GM23338 (cell line): ENCODE data around the gene SPAG16. TPM values are rescaled to one million over a fixed set of nuclear protein-coding genes. Genes with fewer than 3 reads are reported as not detected.

ENCODE experiments used
- ATAC-seq: fragments of 200-7000 bp; cut with Tn5 transposase; 3 replicates; pipeline ENCODE4 v1.9.1; 2020
- DNase-seq: peaks from one replicate; pipeline ENCODE4 v3.0.0-alpha.2; 2015; ENCODE audit warnings: low spot score
- H2AFZ ChIP-seq: fragments of 200-600 bp; sonication (generic); 2 replicates; pipeline ENCODE4 v1.8.0; 2016; ENCODE audit warnings: antibody characterized with exemption, mild to moderate bottlenecking, moderate library complexity
- H3F3A ChIP-seq: fragments of 200-600 bp; sonication (generic); replicated peaks from 2 replicates; pipeline ENCODE4 v1.8.0; 2017; ENCODE audit warnings: antibody characterized with exemption, mixed run types, low read depth
- H3K27ac ChIP-seq: fragments of 200-600 bp; sonication (generic); 2 replicates; pipeline ENCODE4 v1.6.1; 2016; ENCODE audit warnings: low read depth
- H3K27me3 ChIP-seq: fragments of 200-600 bp; sonication (generic); 2 replicates; pipeline ENCODE4 v1.8.0; 2016; ENCODE audit warnings: mild to moderate bottlenecking, mixed run types, moderate library complexity; ENCODE audit not compliant: insufficient read depth
- H3K36me3 ChIP-seq: fragments of 200-600 bp; sonication (generic); 2 replicates; pipeline ENCODE4 v1.8.0; 2016; ENCODE audit warnings: mild to moderate bottlenecking; ENCODE audit not compliant: insufficient read depth
- H3K4me1 ChIP-seq: fragments of 200-600 bp; sonication (generic); 2 replicates; pipeline ENCODE4 v1.8.0; 2016; ENCODE audit warnings: mild to moderate bottlenecking, moderate library complexity; ENCODE audit not compliant: insufficient read depth
- H3K4me2 ChIP-seq: fragments of 200-600 bp; sonication (generic); 2 replicates; pipeline ENCODE4 v1.7.1; 2017; ENCODE audit warnings: mixed run types
- H3K4me3 ChIP-seq: fragments of 200-600 bp; sonication (generic); 2 replicates; pipeline ENCODE4 v1.6.1; 2016; ENCODE audit warnings: mixed run types
- H3K79me2 ChIP-seq: fragments of 200-600 bp; sonication (generic); replicated peaks from 2 replicates; pipeline ENCODE4 v1.8.0; 2017; ENCODE audit warnings: mild to moderate bottlenecking; ENCODE audit not compliant: insufficient read depth
- H3K9me2 ChIP-seq: fragments of 200-600 bp; sonication (generic); 2 replicates; pipeline ENCODE4 v1.8.0; 2017; ENCODE audit not compliant: insufficient read depth
- H4K20me1 ChIP-seq: fragments of 200-600 bp; sonication (generic); replicated peaks from 2 replicates; pipeline ENCODE4 v1.8.0; 2017; ENCODE audit warnings: mild to moderate bottlenecking; ENCODE audit not compliant: insufficient read depth
- H3K27ac Mint-ChIP-seq: 2 replicates; pipeline ENCODE4 v1.8.0; 2020; ENCODE audit warnings: inconsistent platforms, mild to moderate bottlenecking, moderate library complexity, mixed read lengths
- H3K27me3 Mint-ChIP-seq: 3 replicates; pipeline ENCODE4 v1.8.0; 2022; ENCODE audit warnings: low read depth, mild to moderate bottlenecking, moderate library complexity, mixed read lengths, inconsistent platforms; ENCODE audit not compliant: insufficient read depth, poor library complexity
- H3K36me3 Mint-ChIP-seq: 3 replicates; pipeline ENCODE4 v1.8.0; 2021; ENCODE audit warnings: low read depth, mild to moderate bottlenecking, inconsistent platforms, moderate library complexity, mixed read lengths
- H3K4me1 Mint-ChIP-seq: 3 replicates; pipeline ENCODE4 v1.8.0; 2020; ENCODE audit warnings: mild to moderate bottlenecking, inconsistent platforms, mixed read lengths
- H3K4me3 Mint-ChIP-seq: 3 replicates; pipeline ENCODE4 v1.8.0; 2021; ENCODE audit warnings: moderate library complexity, mild to moderate bottlenecking, inconsistent platforms, mixed read lengths
- H3K9me3 Mint-ChIP-seq: 3 replicates; pipeline ENCODE4 v1.8.0; 2020; ENCODE audit warnings: moderate library complexity, mild to moderate bottlenecking, inconsistent platforms, mixed read lengths
- CTCF ChIP-seq, 2 experiments: fragments of 200-600 bp in 1 of 2; sonication (generic) in 1 of 2; conservative IDR thresholded peaks; 2 replicates each; pipeline versions ENCODE4 v1.5.1 to v1.6.1; 2016 to 2017; ENCODE audit warnings: antibody characterized with exemption in 2 of 2, low read depth in 2 of 2, mild to moderate bottlenecking in 2 of 2, moderate library complexity in 1 of 2
- ETS1 ChIP-seq: IDR thresholded peaks from 2 replicates; pipeline ENCODE4 v1.6.1; 2016; ENCODE audit warnings: antibody characterized with exemption
- EZH2 ChIP-seq: fragments of 200-600 bp; sonication (generic); IDR thresholded peaks from one replicate; pipeline ENCODE4 v1.8.0; 2017; ENCODE audit warnings: antibody characterized with exemption, mild to moderate bottlenecking, low read depth; ENCODE audit not compliant: unreplicated experiment
- EZH2phosphoT487 ChIP-seq: fragments of 200-600 bp; sonication (generic); IDR thresholded peaks from one replicate; pipeline ENCODE4 v1.8.1; 2018; ENCODE audit warnings: antibody characterized with exemption; ENCODE audit not compliant: unreplicated experiment
- JUNB ChIP-seq: IDR thresholded peaks from one replicate; pipeline ENCODE4 v1.6.1; 2016; ENCODE audit warnings: antibody characterized with exemption; ENCODE audit not compliant: unreplicated experiment
- NANOG ChIP-seq: IDR thresholded peaks from 2 replicates; pipeline ENCODE4 v1.6.1; 2016; ENCODE audit warnings: antibody characterized with exemption, borderline replicate concordance
- POLR2AphosphoS5 ChIP-seq: IDR thresholded peaks from 2 replicates; pipeline ENCODE4 v1.6.1; 2016; ENCODE audit warnings: antibody characterized with exemption, low read depth
- REST ChIP-seq: IDR thresholded peaks from one replicate; pipeline ENCODE4 v1.6.1; 2018; ENCODE audit warnings: antibody characterized with exemption; ENCODE audit not compliant: unreplicated experiment
- ZNF114 ChIP-seq: fragments of 250-450 bp; sonication (Bioruptor Pico); IDR thresholded peaks from 2 replicates; pipeline ENCODE4 v1.5.0; 2020; ENCODE audit warnings: mild to moderate bottlenecking, moderate library complexity
- ZNF331 ChIP-seq: fragments of 250-450 bp; sonication (Bioruptor Pico); IDR thresholded peaks from 2 replicates; pipeline ENCODE4 v1.5.0; 2020; ENCODE audit warnings: low read depth, mild to moderate bottlenecking, moderate library complexity
- polyA plus RNA-seq: library from polyadenylated mRNA; unstranded; fragments of >200 nt; fragmentation: Nextera tagmentation; extraction: Ambion mirVana; gene quantifications from 2 replicates; pipeline ENCODE4 v1.2.1, GENCODE V29; 2016
- total RNA-seq: library from RNA; depleted of rRNA; stranded (reverse); fragments of >200 nt; shearing (Covaris generic); gene quantifications from 2 replicates; pipeline ENCODE4 v1.2.3, GENCODE V29; 2014

The SPAG16 gene
- total and polyA plus RNA-seq, 2 experiments from 2014 or later: 19.7 to 47.8 TPM

GRCh38 chr2:213787869-213788268 is 503.6 kb downstream of the SPAG16 start:
- no peaks in the 10 kb centered on the region for H3K36me3 ChIP-seq
- no peak overlapping the region for H3K4me2 ChIP-seq
- no peaks in the 10 kb centered on the region for H4K20me1 ChIP-seq
- Mint-ChIP-seq H3K4me3 (no peak overlapping the region), H3K4me1 (no peaks in the 10 kb centered on the region), H3K36me3 (no peaks in the 10 kb centered on the region), H3K27ac (no peak overlapping the region), H3K27me3 (no peaks in the 10 kb centered on the region), H3K9me3 (no peaks in the 10 kb centered on the region)
- no peak overlapping the region for H3K4me3 ChIP-seq
- TF ChIP-seq JUNB (no peak), ZNF331 (CRISPR knock-in tag) (no peak), ETS1 (no peak), REST (no peak), EZH2 (no peak), POLR2AphosphoS5 (no peak)
- no peaks in the 10 kb centered on the region for H3F3A ChIP-seq
- H3K9me2 ChIP-seq: no peaks in the 10 kb centered on the region
- H3K27me3 ChIP-seq: no peaks in the 10 kb centered on the region
- no peak overlapping the region for H3K27ac ChIP-seq
- H3K4me1 ChIP-seq: no peaks in the 10 kb centered on the region
- H3K79me2 ChIP-seq: no peaks in the 10 kb centered on the region
- no peak for ATAC-seq
- no peak for DNase-seq
- H2AFZ ChIP-seq: no peak overlapping the region

GRCh38 chr2:213789940-213790339 is 505.7 kb downstream of the SPAG16 start:
- Histone ChIP-seq H3K4me3 (no peak overlapping the region), H3F3A (no peaks in the 10 kb centered on the region), H3K79me2 (no peaks in the 10 kb centered on the region), H2AFZ (no peak overlapping the region), H3K27me3 (no peaks in the 10 kb centered on the region), H3K36me3 (no peaks in the 10 kb centered on the region), H4K20me1 (no peaks in the 10 kb centered on the region), H3K27ac (no peak overlapping the region), H3K9me2 (no peaks in the 10 kb centered on the region), H3K4me1 (no peaks in the 10 kb centered on the region), H3K4me2 (no peak overlapping the region)
- TF ChIP-seq REST (no peak), ETS1 (no peak), EZH2 (no peak), EZH2phosphoT487 (no peak), POLR2AphosphoS5 (no peak), ZNF114 (CRISPR knock-in tag) (no peak), ZNF331 (CRISPR knock-in tag) (no peak), CTCF (conservative IDR thresholded peaks at IDR 0.05; ENCODE audit: low read depth in 2 of 2) (no peak), NANOG (no peak)
- no peaks in the 10 kb centered on the region for H3K9me3 Mint-ChIP-seq
- no peaks in the 10 kb centered on the region for H3K36me3 Mint-ChIP-seq
- no peaks in the 10 kb centered on the region for H3K27me3 Mint-ChIP-seq
- H3K4me1 Mint-ChIP-seq: no peaks in the 10 kb centered on the region
- DNase-seq: no peak
- H3K27ac Mint-ChIP-seq: no peak overlapping the region
- no peak for ATAC-seq
- H3K4me3 Mint-ChIP-seq: no peak overlapping the region
